Measurements from ENCODE around the gene PIP5KL1.
"Not testable (repeated sequence)": the region's sequence is repeated elsewhere in the genome, so short reads cannot be mapped to it uniquely, and the experiment has no call there.

PIP5KL1 gene

DNA sequence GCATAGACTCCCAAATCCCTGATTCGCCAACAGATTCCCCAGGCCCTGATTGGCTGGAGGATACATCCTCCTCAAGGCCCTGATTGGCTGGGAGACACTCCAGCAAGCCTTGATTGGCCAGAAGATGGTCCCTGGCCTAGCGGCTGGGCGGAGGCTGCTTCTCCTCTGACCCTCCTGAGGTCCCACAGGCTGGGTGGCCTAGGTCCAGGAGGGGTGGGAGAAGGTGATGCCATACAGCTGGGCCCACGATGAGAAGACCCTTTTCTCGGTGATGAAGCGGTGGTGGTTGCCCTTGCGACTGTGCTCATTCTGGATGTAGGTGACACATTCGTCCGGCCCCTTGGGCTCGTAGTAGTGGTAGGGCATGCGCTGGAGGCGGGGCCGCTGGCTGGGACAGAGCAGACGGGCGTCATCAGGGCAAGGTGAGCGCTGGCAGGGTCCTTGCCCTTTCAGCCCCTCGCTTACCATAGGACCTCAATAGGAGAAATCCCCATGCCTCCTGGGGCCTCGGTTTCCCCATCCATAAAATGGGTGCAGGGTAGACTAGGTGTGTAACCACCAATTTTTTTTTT lies 44.1 kb downstream of the PIP5KL1 start:
- no peak for DNase-seq (ENCODE audit: low read depth)

DNA sequence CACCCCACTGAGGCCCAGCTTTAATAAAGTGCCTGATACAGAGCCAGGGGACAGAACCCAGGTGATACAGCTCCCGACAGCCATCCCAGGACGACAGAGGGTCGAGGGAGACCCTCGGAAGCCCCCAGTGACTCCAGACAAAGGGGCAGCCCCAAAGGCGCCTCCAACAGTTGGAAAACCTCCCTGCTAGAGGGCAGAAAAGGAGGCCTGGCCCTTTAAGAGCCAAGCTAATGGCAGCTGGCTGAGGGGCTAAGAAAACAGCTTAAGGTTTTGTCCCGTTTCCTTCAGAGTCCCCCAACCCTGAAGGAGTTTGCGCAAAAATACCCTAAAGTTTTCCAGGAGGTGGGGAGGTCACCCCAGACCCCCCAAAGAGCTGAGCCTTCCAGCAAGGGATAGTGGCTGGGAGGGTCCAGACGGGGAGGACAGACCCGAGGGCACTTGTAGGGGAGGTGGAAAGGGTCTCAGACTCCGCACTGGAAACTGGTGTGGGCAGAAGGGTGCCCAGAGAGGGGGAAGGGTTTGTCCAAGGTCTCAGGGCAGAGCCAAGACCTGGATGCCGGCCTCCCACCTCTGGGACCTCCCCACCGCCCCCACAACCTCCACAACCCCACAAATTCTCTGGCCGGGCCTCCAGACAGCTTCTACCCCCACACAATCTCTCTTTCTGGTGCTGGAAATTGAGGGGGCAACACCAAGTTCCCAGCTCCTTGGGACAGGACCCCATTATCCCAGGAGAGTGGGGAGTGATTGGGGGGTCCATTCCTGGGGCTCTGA lies 44.9 kb downstream of the PIP5KL1 start:
- no peak for DNase-seq (ENCODE audit: low read depth)

DNA sequence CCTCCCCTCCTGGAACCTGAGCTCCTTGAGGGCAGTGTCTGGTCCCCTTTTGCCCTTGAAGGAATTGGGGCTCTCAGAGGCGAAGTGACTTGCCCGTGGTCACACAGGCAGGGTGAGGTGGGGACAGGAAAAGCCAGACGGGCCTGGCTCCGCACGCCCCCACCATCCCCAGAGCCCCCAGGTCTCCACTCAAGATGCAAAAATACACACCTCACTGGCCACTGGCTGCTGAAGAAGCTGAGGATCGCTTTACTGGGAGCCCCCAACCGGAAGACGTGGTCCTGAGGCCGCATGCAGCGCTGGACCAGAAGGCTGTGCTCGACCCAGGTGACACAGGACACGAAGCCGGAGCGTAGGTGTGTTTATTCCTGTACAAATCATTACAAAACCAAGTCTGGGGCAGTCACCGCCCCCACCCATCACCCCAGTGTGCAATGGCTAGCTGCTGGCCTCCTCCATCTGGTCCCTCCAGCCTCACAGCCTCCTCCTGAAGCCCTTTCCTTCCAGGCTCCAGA lies 45.5 kb downstream of the PIP5KL1 start:
- no peak for DNase-seq (ENCODE audit: low read depth)

- no peak for DNase-seq (ENCODE audit: low read depth)
These were observed 46.1 kb downstream of the PIP5KL1 start for GRCh38 chr9:127884427-127884911.

GRCh38 chr9:127883959-127884358 lies 46.6 kb downstream of the PIP5KL1 start:
- DNase-seq (ENCODE audit: low read depth), result no peak

DNA sequence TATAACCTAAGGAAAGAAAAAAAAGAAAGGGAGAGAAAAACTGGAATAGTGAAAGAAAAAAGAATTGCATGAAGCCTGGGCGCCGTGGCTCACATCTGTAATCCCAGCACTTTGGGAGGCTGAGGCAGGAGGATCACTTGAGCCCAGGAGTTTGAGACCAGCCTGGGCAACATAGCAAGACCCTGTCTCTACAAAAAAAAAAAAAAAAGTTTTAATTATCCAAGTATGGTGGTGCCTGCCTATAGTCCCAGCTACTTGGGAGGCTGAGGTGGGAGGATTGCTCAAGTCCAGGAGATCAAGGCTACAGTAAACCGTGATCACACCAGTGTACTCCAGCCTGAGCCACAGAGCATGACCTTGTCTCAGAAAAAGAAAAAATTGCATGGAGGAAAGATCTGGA lies 48.9 kb downstream of the PIP5KL1 start:
- DNase-seq (ENCODE audit: low read depth), result not testable (repeated sequence)

GRCh38 chr9:127880143-127880542 lies 50.4 kb downstream of the PIP5KL1 start:
- no peak for DNase-seq (ENCODE audit: low read depth)

DNA sequence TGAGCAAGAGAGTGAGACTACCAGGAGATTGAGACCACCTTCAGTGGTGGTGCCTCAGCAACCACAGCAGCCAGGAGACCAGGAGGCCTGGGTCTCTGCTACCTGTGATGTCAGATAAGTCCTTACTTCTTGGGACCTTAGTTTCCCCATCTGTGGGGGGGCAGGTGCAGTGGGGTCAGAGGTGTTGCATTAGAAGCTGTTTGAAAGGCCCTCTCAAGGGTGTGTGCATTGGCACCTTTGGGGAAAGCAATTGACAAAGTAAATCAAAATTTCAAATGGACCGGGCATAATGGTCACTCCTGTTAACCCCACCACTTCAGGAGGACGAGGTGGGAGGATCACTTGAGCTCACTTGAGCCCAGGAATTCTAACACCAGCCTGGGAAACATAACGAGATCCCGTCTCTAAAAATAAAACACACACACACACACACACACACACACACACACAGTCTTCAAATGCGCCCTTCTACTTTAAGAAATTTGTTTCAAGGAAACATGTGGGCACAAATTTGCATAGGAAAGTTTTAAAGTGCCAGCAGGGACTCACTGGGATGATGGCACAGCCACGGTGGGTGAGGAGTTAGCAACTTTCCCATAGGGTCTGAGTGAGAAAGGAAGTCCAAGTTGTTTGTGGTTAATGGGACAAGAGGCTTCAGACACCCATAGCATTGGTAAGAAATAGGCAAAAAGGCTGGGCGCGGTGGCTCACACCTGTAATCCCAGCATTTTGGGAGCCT lies 51.8 kb downstream of the PIP5KL1 start:
- DNase-seq (ENCODE audit: low read depth), result no peak

DNA sequence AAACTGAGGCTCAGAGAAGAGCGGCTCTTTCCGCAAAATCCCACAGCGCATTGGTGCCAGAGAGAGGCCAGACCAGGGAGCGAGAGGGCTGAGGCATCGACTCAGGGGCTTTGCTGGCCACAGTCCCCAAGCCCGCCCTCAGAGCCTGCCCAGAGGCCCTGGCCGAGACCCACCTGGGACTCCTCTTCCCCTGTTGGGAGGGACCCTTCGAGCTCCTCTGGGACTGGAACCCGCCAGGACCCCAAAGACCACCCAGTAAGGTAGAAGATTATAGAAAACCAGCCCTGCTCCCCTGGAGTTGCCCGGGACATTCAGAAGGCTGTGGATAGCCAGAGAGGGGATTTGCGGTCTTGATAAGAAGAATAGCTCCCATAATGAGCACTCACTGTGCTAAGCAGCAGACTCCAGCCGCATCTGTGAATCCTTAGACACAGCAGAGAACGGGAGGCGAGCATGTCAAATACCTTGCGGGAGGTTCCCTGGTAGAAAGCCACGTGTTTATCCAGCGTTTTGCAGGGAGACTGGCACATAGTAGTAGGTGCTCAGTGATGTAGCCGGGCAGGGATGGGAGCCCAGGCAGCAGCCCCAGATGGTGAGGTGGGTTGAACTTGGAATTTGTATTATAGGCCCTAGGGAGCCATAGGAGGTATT lies 52.5 kb downstream of the PIP5KL1 start:
- no peak for DNase-seq (ENCODE audit: low read depth)

DNA sequence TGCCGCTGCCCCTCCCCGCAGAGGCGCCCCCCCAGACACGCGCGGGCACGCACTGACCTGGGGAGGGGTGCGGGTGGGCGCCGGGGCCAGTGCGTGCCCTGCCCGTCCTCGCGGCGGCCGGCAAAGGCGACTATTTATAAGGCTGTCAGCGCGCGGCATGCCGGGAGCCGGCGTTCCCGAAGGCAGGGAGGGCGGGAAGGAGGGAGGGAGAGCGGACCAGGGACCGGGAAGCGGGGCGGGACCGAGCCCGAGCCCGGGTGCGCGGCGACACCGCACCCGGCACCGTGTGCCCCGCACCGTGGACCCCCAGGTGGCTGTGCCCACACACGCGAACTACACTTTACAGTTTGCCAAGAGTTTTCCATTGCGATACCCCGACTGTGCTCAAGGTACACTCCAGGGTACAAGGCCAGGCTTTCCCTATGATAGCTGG lies 53.0 kb downstream of the PIP5KL1 start, which contains the start of gene AK1:
AK1 (minus strand) TSS at position 110 of the 433 bp plus-strand sequence. CDS start 3,058 bp downstream, outside the sequence.
- DNase-seq (ENCODE audit: low read depth), result no peak

GRCh38 chr9:127876764-127877562 lies 53.6 kb downstream of the PIP5KL1 start:
- DNase-seq (ENCODE audit: low read depth), result no peak

DNA sequence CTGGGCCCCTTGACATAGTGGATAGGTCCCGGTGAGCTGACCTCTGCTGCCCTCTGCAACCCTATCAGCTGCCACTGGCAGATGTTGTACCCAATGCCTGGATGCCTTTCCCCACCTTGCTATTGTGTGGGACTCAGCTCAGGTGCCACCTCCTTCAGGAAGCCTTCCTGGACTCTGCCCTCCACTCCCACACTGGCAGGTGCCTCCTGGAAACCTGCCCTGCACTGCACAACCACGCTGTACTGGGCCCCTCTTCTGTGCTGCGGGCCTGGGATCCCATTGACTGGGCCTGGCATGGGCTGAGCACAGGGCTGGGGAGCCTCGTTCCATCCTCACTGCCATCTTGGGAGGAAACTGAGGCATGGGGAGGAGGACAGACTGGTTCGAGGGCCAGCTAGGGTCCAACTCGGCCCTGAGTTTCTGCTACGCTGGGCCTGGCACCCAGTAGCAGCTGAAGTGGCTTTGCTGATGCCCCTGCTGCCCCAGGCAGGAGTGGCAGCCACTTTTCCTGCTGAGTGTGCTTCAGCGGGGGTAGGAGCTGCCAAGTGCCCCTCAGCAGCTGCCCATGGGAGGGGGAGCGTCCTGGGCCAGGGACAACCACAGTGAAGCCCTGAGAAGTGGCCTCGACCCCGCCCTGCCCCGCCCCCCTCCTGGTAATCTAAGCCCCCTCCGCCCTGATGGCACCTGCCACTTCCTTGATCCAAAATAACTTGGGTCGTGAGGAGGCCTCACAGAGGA lies 54.4 kb downstream of the PIP5KL1 start:
- DNase-seq (ENCODE audit: low read depth), result no peak

- no peak for DNase-seq (ENCODE audit: low read depth)
These were observed 55.1 kb downstream of the PIP5KL1 start for GRCh38 chr9:127875306-127875966.

DNA sequence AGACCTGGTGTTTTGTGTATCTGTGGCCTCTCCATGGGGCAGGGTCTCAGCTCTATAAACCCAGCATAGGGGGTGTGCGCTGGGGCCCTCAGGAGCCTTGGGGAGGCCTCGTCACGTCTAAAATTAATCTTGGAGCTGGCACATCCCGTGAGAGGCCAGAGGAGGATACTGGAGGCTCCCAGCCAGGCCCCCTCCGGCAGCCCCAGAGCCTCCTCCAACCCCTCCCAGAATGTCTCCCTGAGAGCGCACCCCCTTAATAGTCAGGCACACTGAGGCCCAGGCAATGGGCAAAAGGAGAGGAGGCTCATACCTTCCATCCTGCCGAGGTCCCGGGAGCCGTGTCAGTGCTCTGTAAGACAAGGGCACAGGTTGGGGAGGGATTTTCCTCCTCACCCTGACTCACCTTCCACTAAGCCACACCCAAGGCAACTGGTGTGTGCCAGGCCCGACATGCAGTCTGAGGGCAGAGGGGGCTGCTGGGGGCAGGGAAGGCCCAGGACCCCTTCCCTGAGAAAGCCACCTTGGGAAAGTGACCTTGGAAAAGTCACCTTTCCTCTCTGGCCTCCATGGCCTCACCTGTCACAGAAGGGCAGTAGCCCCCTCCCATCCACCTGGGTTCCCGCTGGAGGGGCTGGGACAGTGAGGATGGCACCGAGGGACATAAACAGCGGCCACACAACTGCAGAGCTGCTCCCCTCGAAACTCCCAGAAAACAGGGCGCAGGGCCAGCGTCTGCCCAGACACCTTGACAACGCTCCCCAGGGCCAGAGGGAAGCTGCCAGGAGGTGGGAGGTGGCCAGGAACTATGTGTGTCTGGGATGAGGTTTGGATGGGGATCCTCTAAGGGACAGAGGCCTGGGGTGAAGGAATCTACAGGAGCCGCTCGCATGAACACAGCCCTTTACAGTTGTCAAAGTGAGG lies 56.0 kb downstream of the PIP5KL1 start:
- DNase-seq (ENCODE audit: low read depth), result no peak

DNA sequence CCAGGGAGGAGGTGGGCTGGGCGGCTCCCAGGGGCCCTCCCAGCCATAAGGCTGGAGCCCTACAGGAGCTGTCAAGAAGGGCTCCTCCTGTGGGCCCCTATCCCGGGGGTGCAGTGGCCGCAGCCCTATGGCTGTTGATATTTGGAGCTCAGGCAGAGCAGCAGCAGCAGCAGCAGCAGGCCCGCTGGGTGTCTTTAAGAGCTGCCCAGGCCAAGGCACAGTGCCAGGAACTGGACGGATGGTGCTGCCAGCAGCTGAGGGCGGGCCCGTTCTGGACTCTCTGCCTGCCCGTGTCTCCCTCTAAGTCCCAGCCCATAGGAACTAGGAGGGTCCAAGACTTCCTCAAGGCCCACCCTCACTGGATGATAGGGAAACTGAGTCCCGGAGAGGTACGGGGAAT lies 56.7 kb downstream of the PIP5KL1 start:
- DNase-seq (ENCODE audit: low read depth), result no peak

DNA sequence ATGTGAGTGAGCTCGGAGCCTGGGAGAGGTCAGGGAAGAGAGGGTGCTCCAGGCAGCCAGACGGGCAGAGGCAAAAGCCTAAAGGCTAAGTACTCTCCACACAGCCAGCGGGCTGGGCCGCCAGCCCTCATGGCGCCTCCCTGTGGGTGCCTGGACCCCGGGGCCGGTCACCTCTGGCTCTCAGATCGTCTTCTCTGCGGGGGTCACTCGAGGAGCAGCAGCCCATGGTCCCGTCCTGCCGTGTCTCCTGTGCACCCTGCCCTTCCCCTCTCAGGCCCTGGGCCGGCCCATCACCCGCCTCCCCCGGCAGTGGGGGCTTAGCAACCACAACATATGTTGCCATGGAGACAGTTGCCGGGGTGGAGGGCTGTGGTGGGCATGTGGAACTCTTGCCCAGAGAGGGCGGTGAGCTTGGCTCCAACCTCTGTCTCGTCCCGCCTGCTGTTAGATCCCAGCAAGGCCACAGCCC lies 57.3 kb downstream of the PIP5KL1 start:
- DNase-seq (ENCODE audit: low read depth), result no peak

GRCh38 chr9:127872369-127873222 lies 58.0 kb downstream of the PIP5KL1 start:
- DNase-seq (ENCODE audit: low read depth), result no peak

- DNase-seq (ENCODE audit: low read depth), result no peak
These were observed 59.0 kb downstream of the PIP5KL1 start for GRCh38 chr9:127871531-127871930.
